GM18505 (cell line): ENCODE data around the gene RSPO3.
"Not testable (repeated sequence)": the region's sequence is repeated elsewhere in the genome, so short reads cannot be mapped to it uniquely, and the experiment has no call there.

Source experiments
- ATAC-seq: cut with Tn5 transposase; IDR thresholded peaks from one replicate; pipeline ENCODE4 v1.9.1; 2021; ENCODE audit not compliant: unreplicated experiment
- POLR2A ChIP-seq: IDR thresholded peaks from 4 replicates; pipeline ENCODE4 v1.6.1; 2011; ENCODE audit warnings: borderline replicate concordance; ENCODE audit not compliant: insufficient read depth, insufficient read length; ENCODE audit errors: extremely low read depth

The RSPO3 gene

GRCh38 chr6:127210725-127211124, 92.3 kb downstream of the RSPO3 start:
- ATAC-seq, result no peak
- TF ChIP-seq POLR2A, result no peak

DNA sequence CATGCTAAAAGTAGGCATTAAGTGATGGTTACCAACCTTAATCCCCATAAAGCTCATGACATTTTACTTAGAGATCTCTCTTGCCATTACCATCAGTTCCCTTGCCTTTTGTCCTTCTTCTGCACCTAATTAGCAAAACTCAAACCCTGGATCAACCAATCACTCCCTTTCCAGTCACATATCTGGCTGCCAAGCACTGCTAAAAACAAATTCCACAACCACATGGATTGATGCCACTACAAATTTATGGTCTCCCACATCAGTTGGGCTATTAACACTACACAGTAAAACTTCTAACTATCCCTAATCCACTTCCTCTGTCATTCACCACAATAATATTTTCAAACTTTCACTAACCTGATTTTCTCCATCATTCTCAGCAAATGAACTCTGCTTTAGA, 93.9 kb downstream of the RSPO3 start:
- TF ChIP-seq POLR2A, result no peak
- ATAC-seq, result no peak

- not testable (repeated sequence) for ATAC-seq
Measured at GRCh38 chr6:127214032-127214431, 95.6 kb downstream of the RSPO3 start.

DNA sequence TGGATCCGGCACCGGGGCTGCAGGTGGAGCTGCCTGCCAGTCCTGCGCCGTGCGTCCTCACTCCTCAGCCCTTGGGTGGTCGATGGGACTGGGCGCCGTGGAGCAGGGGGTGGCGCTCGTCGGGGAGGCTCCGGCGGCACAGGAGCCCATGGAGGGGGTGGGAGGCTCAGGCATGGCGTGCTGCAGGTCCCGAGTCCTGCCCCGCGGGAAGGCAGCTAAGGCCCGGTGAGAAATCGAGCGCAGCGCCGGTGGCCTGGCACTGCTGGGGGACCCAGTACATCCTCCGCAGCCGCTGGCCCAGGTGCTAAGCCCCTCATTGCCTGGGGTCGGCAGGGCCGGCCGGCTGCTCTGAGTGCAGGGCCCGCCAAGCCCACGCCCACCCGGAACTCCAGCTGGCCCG, 96.1 kb downstream of the RSPO3 start:
- ATAC-seq, result not testable (repeated sequence)

DNA sequence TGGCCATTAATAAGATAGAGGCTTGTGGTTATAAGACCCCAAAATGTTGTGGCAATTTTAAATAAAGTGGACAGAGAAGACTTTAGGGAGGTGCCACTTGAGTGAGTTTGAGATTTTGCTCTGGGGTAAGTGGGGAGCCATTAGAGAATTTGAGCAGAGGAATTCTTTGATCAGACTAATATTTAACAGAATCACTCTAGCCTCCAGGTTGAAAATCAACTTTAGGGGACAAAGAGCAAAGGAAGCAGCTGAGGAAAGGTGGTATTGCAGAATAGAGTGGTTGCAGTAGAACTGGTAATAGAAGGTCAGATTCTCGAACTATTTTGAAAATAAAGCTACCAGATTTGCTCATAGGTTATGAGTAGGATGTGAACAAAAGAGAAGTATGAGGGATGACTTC, 97.5 kb downstream of the RSPO3 start:
- no peak for ATAC-seq
- no peak for TF ChIP-seq POLR2A

- no peak for TF ChIP-seq POLR2A
- no peak for ATAC-seq
Measured at GRCh38 chr6:127216810-127217789, 98.6 kb downstream of the RSPO3 start.

- ATAC-seq, result no peak
- no peak for TF ChIP-seq POLR2A
Measured at GRCh38 chr6:127219869-127220268, 101.4 kb downstream of the RSPO3 start.

DNA sequence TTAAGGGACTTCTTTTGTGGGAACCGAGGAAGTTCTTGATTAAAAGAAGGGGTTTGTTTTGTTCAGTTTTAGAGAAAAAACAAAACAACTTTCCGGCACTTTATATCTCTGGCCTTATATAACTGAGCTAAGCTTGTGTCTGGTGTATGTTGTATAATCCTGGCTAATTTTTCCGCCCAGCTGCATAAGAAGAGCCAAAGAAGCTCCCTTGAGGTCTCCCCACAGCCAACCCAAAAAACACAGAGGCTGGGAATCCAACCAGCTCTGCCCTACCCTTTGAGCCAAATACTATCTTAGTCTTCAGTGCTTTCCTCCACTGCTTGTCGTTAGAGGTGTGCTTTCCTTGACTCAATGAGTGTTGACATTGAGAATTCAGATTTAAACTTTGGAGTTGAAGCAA, 102.7 kb downstream of the RSPO3 start:
- no peak for TF ChIP-seq POLR2A
- ATAC-seq, result no peak

DNA sequence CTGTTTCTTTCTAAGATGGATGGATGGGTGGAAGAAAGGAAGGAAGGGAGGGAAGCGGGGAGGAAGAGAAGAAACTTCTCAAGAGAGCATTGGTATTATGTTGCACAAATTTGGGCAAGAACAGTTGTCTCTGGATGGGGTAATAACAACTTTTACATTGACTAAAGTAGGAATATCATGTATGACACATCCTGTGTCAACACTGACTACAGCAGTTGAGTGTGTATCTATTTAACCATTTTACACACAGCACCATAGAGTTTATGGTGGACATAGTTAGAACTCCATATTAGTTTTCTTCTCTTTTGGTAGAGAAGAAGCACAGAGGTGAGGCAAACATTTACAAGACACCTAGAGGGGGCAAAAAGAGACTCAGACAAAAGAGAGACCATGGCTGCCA, 103.9 kb downstream of the RSPO3 start:
- no peak for ATAC-seq
- TF ChIP-seq POLR2A, result no peak

DNA sequence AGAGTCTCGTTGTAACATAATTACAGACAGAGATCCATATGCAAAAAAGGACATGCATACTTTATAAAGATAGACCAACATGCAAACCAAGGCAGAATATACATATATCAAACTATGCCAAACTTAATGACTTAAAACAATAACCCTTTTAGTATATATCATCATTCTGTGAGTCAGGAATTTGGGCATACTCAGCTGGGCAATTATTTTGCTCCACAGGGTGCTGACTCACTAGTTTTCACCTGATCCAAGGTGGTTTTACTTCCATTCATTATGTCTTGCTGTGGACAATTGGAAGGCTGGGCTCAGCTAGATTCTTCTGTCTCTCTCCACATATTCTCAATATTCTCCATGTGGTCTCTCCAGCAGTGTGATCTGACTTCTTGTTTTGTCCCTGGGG, 107.0 kb downstream of the RSPO3 start:
- no peak for TF ChIP-seq POLR2A

DNA sequence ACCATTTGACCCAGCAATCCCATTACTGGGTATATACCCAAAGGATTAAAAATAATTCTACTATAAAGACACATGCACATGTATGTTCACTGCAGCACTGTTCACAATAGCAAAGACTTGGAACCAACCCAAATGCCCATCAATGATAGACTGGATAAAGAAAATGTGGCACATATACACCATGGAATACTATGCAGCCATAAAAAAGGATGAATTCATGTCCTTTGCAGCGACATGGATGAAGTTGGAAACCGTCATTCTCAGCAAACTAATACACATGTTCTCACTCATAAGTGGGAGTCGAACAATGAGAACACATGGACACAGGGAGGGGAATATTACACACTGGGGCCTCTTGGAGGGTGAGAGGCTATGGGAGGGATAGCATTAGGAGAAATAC, 115.3 kb downstream of the RSPO3 start:
- ATAC-seq, result not testable (repeated sequence)

More for the DNA sequence above, 107.0 kb downstream of the RSPO3 start:
- ATAC-seq, result no peak

DNA sequence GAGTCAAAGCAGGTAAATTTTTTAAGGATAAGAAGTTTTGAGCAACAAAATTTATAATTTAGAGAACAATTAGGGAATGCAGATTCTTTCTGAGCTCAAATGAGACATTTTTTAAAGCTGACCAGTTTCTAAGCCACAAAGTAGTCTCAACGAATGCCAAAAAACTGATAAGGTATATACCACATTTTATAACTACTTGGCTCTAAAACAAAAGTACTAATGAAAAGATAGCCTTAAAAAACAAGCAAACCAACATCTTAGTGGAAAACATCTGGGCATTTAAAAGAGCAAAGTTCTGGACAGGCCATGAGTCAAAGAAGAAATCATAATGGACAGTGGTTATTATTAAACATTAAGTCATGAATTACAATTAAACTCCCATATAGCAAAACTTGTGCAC, 125.0 kb downstream of the RSPO3 start:
- no peak for ATAC-seq
- TF ChIP-seq POLR2A, result no peak
